ENCODE data around the gene CYLD. TPM values are rescaled to one million over a fixed set of nuclear protein-coding genes. Genes with fewer than 3 reads are reported as not detected.

Gene CYLD
- total RNA-seq, 1 donor = 41.2 TPM

DNA sequence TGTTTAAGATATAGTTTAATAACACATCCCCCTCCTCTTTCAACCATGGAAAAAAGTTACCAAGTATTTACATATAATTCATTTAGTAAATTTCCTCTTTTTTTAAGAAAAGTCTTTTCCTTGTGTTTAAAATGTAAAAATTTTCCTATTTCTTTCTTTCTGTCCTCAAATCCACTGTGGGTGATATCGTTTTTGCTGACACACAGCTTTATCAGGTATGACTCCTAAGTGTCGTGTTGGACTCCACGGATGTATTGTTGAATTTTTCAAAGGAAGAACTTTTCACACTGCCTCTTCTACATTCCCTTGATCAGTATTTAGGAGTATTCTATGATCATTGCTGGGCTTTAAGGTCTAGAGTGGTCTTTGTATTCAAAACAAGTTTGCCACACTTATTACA, 33.1 kb downstream of the CYLD start:
- no peak for DNase-seq (ENCODE audit: low read depth in 2 of 3, low spot score in 2 of 3)

- no peak for DNase-seq (ENCODE audit: low read depth in 2 of 3, low spot score in 2 of 3)
Observed at GRCh38 chr16:50776037-50776436, 34.2 kb downstream of the CYLD start.

- no peak for DNase-seq (ENCODE audit: low read depth in 2 of 3, low spot score in 2 of 3)
Observed at GRCh38 chr16:50778284-50779163, 36.6 kb downstream of the CYLD start.

DNA sequence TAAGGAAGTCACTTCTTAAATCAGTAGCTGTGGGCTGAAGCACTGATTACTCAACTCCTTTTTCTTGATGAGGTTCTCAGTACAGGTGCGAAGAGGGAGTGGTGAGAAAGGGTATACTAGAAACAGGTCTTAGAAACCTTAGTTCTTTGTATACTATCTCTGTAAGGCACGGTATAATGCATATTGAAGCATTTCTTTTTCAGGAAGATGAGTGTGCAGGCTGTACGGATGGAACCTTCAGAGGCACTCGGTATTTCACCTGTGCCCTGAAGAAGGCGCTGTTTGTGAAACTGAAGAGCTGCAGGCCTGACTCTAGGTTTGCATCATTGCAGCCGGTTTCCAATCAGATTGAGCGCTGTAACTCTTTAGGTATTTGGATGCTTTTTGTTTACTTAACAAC, 39.2 kb downstream of the CYLD start:
- peak in 1 of 3 donors; percentile 6 for DNase-seq (ENCODE audit: low read depth in 2 of 3, low spot score in 2 of 3)

GRCh38 chr16:50781518-50781917, 39.6 kb downstream of the CYLD start:
- no peak for DNase-seq (ENCODE audit: low read depth in 2 of 3, low spot score in 2 of 3)

- DNase-seq (ENCODE audit: low read depth in 2 of 3, low spot score in 2 of 3) = no peak
Observed at GRCh38 chr16:50789757-50790156, 47.9 kb downstream of the CYLD start.

GRCh38 chr16:50791522-50791921, 49.6 kb downstream of the CYLD start:
- no peak for DNase-seq (ENCODE audit: low read depth in 2 of 3, low spot score in 2 of 3)

- DNase-seq (ENCODE audit: low read depth in 2 of 3, low spot score in 2 of 3) = no peak
Observed at GRCh38 chr16:50796829-50797228, 54.9 kb downstream of the CYLD start.

GRCh38 chr16:50797456-50797855, 55.6 kb downstream of the CYLD start:
- DNase-seq (ENCODE audit: low read depth in 2 of 3, low spot score in 2 of 3) = no peak

DNA sequence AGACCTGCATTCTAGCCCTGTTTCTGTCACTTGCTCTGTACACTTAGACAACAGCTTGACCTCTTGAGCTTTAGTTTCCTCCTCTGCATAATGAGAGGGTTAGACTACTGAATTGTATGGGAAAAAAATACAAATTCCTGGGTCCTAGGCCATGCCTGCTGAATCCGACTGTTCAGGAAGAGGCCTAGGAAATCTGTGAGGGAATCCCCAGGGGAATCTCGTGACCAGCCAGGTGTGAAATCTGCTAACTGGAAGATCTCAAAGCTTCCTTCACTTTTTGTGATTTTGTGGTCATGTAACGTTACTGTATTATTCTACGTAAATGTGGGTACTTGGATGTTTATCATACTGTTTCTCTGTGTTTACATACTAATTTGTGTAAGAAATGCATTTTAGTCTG, 58.2 kb downstream of the CYLD start:
- DNase-seq (ENCODE audit: low read depth in 2 of 3, low spot score in 2 of 3) = no peak

DNA sequence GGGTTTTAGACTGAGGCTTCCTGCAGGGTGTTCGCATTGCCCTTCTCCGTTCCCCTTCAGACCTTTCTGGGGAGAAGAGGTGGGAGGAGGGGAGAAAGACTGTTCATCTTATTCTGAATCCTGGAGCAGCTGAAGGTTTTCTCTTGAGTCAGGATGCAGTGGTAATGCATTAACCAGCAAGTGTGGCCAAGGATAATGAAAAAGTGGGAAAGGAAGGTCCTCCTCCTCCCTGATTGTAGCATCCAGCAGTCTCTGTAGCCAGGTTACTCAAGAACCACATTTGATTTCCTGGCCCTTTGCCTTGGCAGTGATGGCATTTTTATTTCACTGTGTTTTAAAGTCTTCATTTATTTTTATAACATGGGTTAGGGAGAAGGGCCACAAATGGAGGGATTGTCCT, 59.1 kb downstream of the CYLD start:
- no peak for DNase-seq (ENCODE audit: low read depth in 2 of 3, low spot score in 2 of 3)

DNA sequence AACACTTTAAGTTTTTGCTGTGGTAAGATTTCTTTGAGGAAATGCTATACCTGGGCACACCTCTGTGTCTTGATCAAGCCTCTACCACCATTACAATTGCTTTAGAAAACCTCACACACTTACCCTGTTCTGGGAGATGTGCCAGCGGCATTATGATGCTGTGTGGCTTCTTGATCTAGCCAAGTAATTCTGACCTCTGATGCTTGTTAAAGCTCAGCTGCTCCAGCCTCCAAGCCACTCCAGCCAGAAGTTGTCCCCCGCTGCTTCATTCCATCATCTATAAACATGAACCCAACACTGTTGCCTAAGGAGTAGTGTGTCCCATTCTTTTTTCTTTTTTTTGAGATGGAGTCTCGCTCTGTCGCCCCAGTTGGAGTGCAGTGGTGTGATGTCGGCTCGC, 60.1 kb downstream of the CYLD start:
- no peak for DNase-seq (ENCODE audit: low read depth in 2 of 3, low spot score in 2 of 3)

GRCh38 chr16:50802961-50803360, 61.1 kb downstream of the CYLD start:
- no peak for DNase-seq (ENCODE audit: low read depth in 2 of 3, low spot score in 2 of 3)

DNA sequence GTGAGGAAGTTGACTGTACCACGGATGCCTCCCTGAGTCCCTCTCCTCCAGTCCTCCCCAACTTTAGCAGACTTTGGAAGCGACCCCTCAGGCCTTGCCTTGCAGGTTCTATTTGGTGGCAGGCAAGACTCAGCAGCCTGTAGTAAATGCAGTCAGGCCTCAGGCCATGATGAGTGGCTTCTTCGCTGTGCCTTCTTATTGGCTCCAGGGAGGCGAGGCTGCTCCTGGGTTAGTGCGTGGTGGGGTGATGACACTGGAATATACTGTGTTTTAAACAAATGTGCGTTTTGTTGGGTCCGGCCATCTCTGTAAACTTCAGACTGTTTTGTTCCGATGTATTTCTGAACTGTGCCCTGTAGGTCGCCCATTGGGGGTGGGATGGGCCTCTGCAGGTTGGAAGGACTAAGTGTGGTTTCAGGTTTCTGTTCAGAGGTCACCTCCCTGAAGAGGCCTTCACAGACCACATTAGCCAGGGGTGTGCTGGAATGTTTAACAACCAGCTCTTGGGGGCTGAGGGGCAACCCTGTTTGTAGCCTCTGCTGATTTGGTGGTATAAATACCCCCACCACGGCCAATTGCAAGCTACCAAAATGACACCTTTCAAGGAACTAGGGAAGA, 62.5 kb downstream of the CYLD start:
- no peak for DNase-seq (ENCODE audit: low read depth in 2 of 3, low spot score in 2 of 3)

DNA sequence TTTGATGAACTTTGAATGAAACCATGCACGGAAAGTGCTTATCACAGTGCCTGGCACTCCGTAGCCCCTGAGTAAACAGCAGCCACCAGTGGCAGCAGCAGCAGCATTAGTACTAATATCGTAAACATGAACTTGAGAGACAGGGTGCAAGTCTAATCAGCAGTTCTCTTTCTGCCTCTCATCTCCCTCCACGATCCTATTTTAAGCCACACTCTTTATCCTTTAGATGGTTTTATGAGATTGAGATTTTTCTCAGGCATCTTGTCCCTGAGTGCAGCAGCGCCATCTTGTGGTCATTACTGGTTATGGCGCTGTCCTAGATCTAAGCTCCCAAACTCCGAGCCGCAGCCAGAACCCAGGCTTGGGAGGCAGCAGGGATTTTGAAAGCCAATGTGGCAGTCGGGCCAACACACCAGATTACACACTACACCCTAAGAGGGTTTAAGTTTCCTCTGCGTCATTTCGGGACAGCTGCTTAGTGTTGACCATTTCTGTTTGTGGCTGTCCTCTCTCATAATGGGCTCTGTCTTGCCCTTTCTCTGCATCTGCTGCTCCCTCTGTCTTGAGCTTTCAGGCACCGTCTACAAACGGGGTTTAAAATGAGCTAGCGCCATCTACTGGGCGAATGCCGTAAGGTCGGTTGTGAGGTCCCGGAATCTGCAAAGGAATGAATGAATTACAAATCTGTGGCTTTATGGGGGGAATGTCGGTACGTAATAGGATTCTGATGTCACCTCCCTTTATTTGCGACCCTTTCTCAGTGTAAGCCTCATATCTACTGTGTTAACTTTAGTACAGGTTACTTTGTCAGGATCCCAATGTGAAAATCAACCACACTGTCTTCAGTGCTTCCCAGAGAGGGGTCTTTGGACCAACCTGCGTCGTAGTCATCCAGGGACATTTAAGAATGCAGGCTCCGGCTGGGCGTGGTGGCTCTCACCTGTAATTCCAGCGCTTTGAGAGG, 64.5 kb downstream of the CYLD start:
- DNase-seq (ENCODE audit: low read depth in 2 of 3, low spot score in 2 of 3) = peak; percentile 88 to 94 (median 89)

GRCh38 chr16:50808929-50809538, 67.1 kb downstream of the CYLD start:
- no peak for DNase-seq (ENCODE audit: low read depth in 2 of 3, low spot score in 2 of 3)

GRCh38 chr16:50809561-50809960, 67.7 kb downstream of the CYLD start:
- DNase-seq (ENCODE audit: low read depth in 2 of 3, low spot score in 2 of 3) = no peak

DNA sequence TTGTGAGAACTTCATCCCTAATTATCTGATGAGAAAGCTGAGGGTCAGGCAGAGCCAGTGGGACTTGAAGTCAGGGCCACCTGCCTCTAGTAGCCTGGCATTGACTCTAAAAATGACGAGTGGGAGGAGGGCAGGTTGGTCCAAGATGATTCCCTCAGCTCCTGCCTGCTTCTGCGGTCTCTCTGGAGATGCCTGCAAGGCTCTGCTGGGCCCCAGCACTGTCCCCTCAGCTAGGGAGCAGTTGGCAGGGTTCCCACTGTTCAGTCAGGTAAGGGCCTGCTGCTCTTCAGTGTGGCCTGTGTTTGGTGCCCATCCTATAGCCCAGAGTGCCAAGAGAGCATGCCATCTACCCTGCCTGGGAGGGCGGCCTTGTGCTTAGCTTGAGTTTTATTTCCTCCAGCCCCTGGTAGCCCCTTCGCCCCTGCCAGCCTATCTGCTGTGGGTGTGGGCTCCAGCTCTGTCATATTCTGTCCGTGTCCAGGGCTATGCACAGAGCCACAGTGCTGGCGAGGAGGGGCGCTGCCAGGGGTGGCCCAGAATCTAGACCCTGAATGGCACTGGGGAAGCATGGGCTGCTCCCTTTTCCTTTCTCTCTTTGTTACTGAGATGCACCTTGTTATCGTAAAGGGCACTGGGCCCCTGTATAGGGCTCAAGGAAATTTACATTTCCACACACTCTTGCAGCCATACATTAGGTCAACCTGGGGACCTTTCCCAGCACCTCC, 68.5 kb downstream of the CYLD start:
- no peak for DNase-seq (ENCODE audit: low read depth in 2 of 3, low spot score in 2 of 3)

GRCh38 chr16:50812046-50812445, 70.2 kb downstream of the CYLD start:
- DNase-seq (ENCODE audit: low read depth in 2 of 3, low spot score in 2 of 3) = no peak

- no peak for DNase-seq (ENCODE audit: low read depth in 2 of 3, low spot score in 2 of 3)
Observed at GRCh38 chr16:50812876-50813466, 71.1 kb downstream of the CYLD start.
